ENCODE measurements around the gene ERC1.

ERC1 gene

DNA sequence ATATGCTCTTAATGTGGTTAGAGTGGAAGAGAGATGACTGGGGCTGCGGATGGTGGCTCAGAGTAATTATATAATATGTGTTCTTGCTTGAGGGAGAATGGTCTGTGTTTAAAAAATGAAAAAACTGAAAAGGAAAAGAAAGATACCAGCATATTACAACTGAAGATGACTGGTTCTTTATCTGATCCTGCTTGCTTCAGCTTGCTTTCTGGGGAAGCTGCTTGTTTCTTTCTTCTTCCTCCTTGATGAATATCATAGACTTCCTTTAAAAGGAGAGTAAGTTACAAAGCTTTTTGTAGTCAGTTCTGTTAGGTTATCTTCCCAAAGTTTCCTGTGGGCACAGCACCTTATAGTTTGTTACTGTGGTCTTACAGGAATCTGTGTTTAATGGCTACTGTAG lies 210.9 kb downstream of the ERC1 start:
- ATAC-seq (ENCODE audit: low read depth), result no peak
- Histone ChIP-seq H3K27ac (ENCODE audit: poor library complexity, severe bottlenecking) (peak overlapping the region; percentile 40), H3K27me3 (ENCODE audit: insufficient read depth, poor library complexity, severe bottlenecking) (no peaks in the 10 kb centered on the region), H3K9me3 (ENCODE audit: severe bottlenecking) (peaks cover 2% of the 10 kb centered on the region), H3K4me1 (ENCODE audit: insufficient read depth, poor library complexity, severe bottlenecking) (peaks cover 50% of the 10 kb centered on the region), H3K36me3 (ENCODE audit: low read depth) (peaks cover 15% of the 10 kb centered on the region), H3K4me3 (ENCODE audit: severe bottlenecking) (no peak overlapping the region)
- no peak for TF ChIP-seq CTCF (IDR thresholded peaks at IDR 0.05; ENCODE audit: poor library complexity, severe bottlenecking)
- no peak for DNase-seq (ENCODE audit: low spot score)

DNA sequence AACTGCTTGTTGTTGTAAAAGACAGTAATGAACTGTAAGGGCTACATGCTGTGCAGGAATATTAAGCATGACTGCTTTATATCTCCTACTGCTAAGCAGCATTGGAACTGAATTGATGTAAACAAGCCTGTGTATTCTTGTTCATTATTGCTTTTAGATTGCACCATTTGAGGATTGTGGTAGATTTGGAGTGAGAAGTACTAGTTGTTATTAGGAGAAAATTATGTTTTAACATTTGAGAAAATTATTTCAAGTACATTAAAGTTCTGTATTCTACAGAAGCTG lies 212.7 kb downstream of the ERC1 start:
- TF ChIP-seq CTCF (IDR thresholded peaks at IDR 0.05; ENCODE audit: poor library complexity, severe bottlenecking), result no peak
- peak overlapping the region; percentile 17 for H3K27ac ChIP-seq (ENCODE audit: poor library complexity, severe bottlenecking)
- H3K36me3 ChIP-seq (ENCODE audit: low read depth), result peaks cover 8% of the 10 kb centered on the region; the same call in 1 of the 2 replicates
- DNase-seq (ENCODE audit: low spot score) (no peak), ATAC-seq (ENCODE audit: low read depth) (no peak)
- no peak overlapping the region for H3K4me3 ChIP-seq (ENCODE audit: severe bottlenecking)
- H3K27me3 ChIP-seq (ENCODE audit: insufficient read depth, poor library complexity, severe bottlenecking), result no peaks in the 10 kb centered on the region
- H3K9me3 ChIP-seq (ENCODE audit: severe bottlenecking), result no peaks in the 10 kb centered on the region
- H3K4me1 ChIP-seq (ENCODE audit: insufficient read depth, poor library complexity, severe bottlenecking), result peaks cover 36% of the 10 kb centered on the region

GRCh38 chr12:1204581-1205121 lies 213.6 kb downstream of the ERC1 start:
- no peak for DNase-seq (ENCODE audit: low spot score)
- no peak for TF ChIP-seq CTCF (IDR thresholded peaks at IDR 0.05; ENCODE audit: poor library complexity, severe bottlenecking)
- Histone ChIP-seq H3K9me3 (ENCODE audit: severe bottlenecking) (no peaks in the 10 kb centered on the region), H3K4me3 (ENCODE audit: severe bottlenecking) (peak overlapping the region; percentile 13), H3K4me1 (ENCODE audit: insufficient read depth, poor library complexity, severe bottlenecking) (peaks cover 36% of the 10 kb centered on the region), H3K36me3 (ENCODE audit: low read depth) (peaks cover 8% of the 10 kb centered on the region; the same call in 1 of the 2 replicates), H3K27me3 (ENCODE audit: insufficient read depth, poor library complexity, severe bottlenecking) (no peaks in the 10 kb centered on the region), H3K27ac (ENCODE audit: poor library complexity, severe bottlenecking) (peak overlapping the region; percentile 17)
- peak; percentile 24; the same call in 1 of the 3 replicates for ATAC-seq (ENCODE audit: low read depth)

- H3K9me3 ChIP-seq (ENCODE audit: severe bottlenecking), result no peaks in the 10 kb centered on the region
- H3K4me1 ChIP-seq (ENCODE audit: insufficient read depth, poor library complexity, severe bottlenecking), result peaks cover 36% of the 10 kb centered on the region
- TF ChIP-seq CTCF (IDR thresholded peaks at IDR 0.05; ENCODE audit: poor library complexity, severe bottlenecking), result no peak
- ATAC-seq (ENCODE audit: low read depth) (peak; percentile 14; the same call in 1 of the 3 replicates), DNase-seq (ENCODE audit: low spot score) (no peak)
- no peaks in the 10 kb centered on the region for H3K27me3 ChIP-seq (ENCODE audit: insufficient read depth, poor library complexity, severe bottlenecking)
- H3K36me3 ChIP-seq (ENCODE audit: low read depth), result peaks cover 8% of the 10 kb centered on the region; the same call in 1 of the 2 replicates
- H3K4me3 ChIP-seq (ENCODE audit: severe bottlenecking), result no peak overlapping the region
- H3K27ac ChIP-seq (ENCODE audit: poor library complexity, severe bottlenecking), result no peak overlapping the region
Observed at GRCh38 chr12:1205512-1206060, 214.6 kb downstream of the ERC1 start.

GRCh38 chr12:1206118-1206734 lies 215.2 kb downstream of the ERC1 start:
- ATAC-seq (ENCODE audit: low read depth), result no peak
- no peak for DNase-seq (ENCODE audit: low spot score)
- Histone ChIP-seq H3K27me3 (ENCODE audit: insufficient read depth, poor library complexity, severe bottlenecking) (no peaks in the 10 kb centered on the region), H3K9me3 (ENCODE audit: severe bottlenecking) (no peaks in the 10 kb centered on the region), H3K4me1 (ENCODE audit: insufficient read depth, poor library complexity, severe bottlenecking) (peaks cover 36% of the 10 kb centered on the region), H3K4me3 (ENCODE audit: severe bottlenecking) (no peak overlapping the region), H3K36me3 (ENCODE audit: low read depth) (peaks cover 5% of the 10 kb centered on the region; the same call in 1 of the 2 replicates), H3K27ac (ENCODE audit: poor library complexity, severe bottlenecking) (no peak overlapping the region)
- no peak for TF ChIP-seq CTCF (IDR thresholded peaks at IDR 0.05; ENCODE audit: poor library complexity, severe bottlenecking)

Measured in RWPE2 (cell line).